Left lobe of liver (tissue), 2 donors: ENCODE measurements around the gene TK2. TPM values are rescaled to one million over a fixed set of nuclear protein-coding genes. Genes with fewer than 3 reads are reported as not detected.
"Not testable (repeated sequence)": the region's sequence is repeated elsewhere in the genome, so short reads cannot be mapped to it uniquely, and the experiment has no call there.

Experiments used
- ATAC-seq: fragments of 200-7000 bp; cut with Tn5 transposase; one replicate; pipeline ENCODE4 v1.9.1; 2020; ENCODE audit warnings: mild to moderate bottlenecking, moderate library complexity
- DNase-seq: peaks from one replicate; pipeline ENCODE4 v3.0.0-alpha.2; 2020; ENCODE audit warnings: low spot score
- total RNA-seq: library from RNA; stranded (reverse); gene quantifications from one replicate; pipeline ENCODE4 v1.2.1, GENCODE V29; 2021
- donor health status: DM: no; HTN: no; CAD: no; lungs with moderate emphysema.
- donor health status: DM: no; HTN: yes; CAD: no.

The TK2 gene
- total RNA-seq, 1 donor from 2014 or later, result 39.0 TPM

DNA sequence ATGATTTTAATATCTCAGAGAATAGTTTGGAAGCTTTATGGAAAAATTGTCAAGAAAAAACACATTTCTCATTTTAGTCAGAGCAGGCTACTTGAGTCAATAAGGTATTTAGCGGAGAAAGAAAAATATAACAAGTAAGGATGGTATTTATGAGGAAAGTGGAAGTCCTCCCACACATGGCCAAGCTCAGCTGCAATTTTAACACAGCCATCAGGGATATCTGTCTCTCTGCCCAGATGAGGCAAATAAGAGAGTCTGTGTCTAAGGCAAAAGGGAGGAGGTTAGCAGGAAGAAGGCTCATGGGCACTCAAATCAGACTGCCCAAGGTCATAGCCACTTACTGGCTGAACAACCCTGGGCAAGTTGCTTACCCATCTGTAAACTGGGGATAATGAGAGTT is 24.2 kb upstream of the TK2 start:
- DNase-seq (no peak), ATAC-seq (no peak)

DNA sequence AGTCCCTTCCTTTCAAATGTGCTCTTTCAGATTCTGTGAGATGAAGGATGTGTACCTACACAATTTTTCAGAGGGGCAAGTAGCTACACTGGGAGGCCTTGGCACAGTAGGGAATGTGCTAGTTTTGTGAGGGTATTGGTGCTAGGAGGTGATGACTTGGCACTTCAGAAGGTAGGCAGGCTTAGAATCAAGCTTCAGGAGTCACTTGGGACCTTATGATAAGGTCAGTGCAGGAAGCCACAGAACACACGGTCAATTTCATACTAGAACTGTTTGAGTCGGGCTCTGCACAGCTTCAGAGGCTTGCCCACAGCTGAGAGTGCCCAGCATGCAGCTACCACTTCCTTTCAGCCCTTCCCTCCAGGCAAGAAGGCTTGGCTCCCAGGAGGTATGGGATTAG is 22.4 kb upstream of the TK2 start:
- ATAC-seq (no peak), DNase-seq (no peak)

DNA sequence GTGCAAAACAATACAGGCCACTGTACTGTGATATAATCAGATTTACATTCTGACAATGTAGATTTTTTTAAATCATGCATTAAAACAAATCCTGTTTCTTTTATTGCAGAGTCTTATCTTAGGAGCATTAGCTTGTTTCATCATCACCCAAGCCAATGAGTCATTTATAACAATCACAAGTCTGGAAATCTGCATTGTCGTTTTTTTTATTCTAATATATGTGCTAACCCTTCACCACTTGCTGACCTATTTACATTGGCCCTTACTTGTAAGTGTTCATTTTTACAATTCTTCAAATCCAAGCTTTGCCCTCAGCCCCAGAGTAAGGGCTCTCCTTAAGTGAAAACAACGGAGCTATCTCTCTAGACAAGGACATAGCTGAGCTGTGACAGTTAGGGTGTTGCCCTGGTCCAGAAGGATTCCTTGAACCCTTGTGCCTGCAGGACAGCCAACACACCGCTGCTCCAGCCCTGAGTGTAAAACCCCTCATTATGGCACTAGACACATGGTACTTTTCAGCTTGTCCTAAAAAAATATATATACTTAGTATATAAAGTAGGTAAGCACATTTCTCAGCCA is 20.0 kb upstream of the TK2 start:
- ATAC-seq, result no peak

DNA sequence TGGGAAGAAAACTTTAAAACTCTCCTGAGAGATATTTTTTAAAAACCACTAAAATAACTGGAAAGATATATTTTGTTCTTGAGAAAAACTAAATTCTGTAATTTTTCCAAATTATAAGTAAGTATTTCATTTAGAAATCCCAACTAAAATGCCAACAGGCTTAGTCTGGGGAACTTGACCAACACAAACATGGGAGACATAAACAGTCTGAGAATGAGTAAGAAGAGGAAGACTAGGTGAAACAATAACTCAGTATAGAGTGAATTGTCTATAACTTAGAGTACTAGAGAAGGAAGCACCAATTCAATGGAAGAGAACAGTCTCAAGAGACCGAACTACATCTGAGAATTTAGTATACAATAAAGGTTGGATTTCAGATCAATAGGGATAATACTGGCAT is 19.2 kb upstream of the TK2 start:
- no peak for DNase-seq
- no peak for ATAC-seq

More for the DNA sequence above, 20.0 kb upstream of the TK2 start:
- no peak for DNase-seq

DNA sequence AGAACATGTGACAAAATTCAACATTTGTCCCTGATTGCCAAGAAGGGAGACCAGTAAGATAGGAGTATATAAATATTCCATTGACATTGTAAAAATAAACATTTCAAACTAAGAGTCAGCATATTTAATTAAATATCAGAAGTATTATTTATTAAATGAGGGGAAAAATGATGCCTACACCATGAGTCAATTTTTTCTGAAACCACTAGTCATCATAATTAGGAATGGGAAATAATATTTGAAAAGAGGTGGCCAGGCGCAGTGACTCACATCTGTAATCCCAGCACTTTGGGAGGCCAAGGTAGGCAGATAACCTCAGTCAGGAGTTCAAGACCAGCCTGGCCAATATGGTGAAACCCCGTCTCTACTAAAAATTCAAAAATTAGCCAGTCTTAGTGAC is 18.4 kb upstream of the TK2 start:
- ATAC-seq (no peak), DNase-seq (no peak)

DNA sequence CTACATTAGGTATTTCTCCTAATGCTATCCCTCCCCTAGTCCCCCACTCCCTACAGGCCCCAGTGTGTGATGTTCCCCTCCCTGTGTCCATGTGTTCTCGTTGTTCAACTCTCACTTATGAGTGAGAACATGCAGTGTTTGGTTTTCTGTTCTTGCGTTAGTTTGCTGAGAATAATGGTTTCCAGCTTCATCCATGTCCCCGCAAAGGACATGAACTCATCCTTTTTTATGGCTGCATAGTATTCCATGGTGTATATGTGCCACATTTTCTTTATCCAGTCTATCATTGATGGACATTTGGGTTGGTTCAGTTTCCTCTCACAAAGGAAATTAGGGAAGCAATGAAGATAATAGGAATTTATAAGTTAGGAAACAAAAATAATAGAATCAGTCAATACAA is 17.3 kb upstream of the TK2 start:
- ATAC-seq, DNase-seq: not testable (repeated sequence)

DNA sequence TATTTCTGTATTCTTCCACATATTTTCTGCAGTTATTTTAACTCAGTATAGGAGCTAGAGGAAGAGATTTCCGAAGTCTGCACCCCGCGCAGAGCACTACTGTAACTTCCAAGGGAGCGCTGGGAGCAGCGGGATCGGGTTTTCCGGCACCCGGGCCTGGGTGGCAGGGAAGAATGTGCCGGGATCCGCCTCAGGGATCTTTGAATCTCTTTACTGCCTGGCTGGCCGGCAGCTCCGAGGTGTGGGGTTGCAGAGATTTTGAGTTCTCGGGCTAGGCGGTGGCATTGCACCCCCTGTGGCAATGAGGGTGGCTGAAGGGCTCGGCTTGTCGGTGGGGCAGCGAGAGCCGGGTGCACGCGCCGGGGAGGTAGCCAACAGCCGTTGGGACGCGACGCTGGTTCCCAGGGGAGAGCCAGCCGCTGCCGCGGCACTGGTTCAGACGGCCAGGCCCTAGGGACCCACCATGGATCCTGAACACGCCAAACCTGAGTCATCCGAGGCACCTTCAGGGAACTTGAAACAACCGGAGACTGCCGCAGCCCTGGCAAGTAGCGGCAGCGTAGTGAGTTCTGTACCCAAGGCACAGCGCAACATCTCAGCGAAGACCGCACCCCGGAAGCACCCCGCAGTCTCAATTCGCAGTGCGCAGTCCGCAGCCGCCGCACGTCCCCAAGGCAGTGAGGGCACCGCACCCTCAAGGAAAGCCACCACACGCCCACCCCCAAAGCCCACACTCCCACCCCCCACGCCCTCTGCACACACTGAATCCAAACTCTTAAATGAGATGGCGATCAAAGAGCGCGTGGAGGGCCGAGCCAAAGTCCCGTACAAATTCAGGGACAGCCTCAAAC is 16.4 kb upstream of the TK2 start, which contains the start of gene CMTM1:
CMTM1 (plus strand) TSS at position 389 of the 851 bp plus-strand sequence; CDS start at position 464, 75 bp downstream.
- no peak for DNase-seq
- ATAC-seq, result no peak

DNA sequence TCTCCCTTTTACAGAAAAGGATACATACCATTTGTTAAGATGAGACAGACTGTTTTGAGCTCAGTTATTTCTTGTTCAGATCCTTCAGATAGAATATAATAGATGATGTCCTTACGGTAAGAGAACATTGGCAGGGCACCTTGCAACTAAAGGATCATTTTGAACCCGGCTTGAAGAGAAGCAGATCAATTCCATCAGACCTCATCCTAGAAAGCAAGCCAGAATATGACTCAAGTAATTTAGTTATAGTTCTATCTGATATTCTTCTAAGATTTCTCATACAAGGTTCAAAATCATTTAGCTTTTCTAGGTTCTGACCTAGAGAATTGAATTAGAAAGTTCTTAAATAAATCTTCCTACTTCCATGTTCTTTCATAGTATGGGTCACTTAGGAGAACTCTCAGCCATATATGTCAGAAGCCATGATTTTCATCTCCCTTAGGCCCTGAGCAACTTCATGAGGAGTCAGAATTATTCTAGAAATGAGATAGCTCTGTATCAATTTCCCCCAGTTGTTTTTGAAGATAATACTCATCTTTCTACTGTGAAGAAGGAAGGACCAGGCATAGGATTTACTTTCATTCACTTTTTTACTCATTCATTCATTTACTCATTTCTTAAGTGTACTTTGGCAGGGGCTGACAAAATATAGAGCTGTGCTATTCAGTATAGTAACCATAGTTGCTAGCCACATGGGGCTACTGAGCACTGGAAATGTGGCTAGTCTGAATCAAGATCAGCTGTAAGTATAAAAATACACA is 13.8 kb upstream of the TK2 start:
- no peak for DNase-seq

DNA sequence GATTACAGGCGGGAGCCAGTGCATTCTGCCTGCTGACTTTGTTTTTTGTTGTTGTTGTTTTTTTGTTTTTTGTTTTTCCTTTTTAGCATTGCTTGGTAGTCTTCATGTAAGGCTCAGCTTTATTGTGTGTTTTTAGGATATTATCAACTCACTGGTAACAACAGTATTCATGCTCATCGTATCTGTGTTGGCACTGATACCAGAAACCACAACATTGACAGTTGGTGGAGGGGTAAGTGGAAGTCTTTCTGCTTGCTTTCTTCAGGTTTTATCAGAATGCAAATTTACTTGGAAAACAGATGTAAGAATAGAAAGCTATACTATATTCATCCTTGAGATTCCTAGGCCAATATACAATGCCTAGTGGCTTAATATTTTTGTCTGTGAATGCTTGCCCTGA is 13.1 kb upstream of the TK2 start:
- no peak for ATAC-seq
- no peak for DNase-seq

More for the DNA sequence above, 13.8 kb upstream of the TK2 start:
- ATAC-seq, result no peak

DNA sequence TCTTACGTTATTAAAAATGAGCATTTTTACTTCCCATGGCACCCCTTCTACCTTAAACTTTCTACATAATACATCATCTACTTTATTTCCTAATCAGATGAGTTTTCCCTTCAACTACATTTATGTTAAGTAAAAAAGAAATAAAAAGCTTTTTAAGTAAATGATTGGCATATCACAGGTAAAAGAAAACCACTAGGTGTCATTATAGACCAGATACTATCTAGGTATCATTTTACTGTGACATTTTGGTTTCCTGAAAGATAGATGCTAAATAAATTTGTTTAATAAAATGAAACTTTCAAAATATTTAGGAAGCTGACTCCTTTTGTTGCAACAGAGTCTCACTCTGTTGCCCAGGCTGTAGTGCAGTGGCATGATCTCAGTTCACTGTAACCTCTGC is 12.5 kb upstream of the TK2 start:
- no peak for DNase-seq
- ATAC-seq, result no peak

DNA sequence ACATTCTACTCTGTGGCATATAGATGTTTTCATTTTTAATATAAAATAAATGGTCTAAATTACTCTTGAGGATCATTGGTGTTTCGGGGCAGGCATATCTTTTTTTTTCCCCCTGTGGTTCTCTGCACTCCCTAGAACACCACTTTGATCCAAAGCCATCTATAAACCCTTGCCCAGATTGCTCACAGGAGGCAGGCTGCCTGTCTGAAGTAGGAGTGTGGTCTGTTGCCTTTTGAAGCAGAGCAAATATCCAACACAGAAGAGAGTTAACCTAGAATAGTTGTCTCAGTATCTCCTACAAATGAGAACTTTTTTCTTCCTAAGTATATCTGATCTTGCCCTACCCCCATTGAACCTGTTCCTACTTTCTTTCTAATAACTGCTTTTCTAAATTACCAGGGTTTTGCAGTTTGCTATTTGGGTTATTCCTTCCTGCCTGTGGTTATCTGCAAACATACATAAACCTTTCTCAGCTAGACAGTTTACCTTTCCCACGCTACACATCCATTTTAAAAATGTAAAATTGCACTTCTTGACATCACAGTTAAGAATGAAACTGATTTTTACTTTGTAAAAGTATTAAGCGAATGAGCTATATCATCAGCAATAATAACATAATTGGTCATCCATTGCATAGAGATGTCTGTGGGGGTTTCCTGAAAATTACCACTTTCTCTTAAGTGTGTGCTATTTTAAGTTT is 11.6 kb upstream of the TK2 start:
- DNase-seq (no peak), ATAC-seq (no peak)

DNA sequence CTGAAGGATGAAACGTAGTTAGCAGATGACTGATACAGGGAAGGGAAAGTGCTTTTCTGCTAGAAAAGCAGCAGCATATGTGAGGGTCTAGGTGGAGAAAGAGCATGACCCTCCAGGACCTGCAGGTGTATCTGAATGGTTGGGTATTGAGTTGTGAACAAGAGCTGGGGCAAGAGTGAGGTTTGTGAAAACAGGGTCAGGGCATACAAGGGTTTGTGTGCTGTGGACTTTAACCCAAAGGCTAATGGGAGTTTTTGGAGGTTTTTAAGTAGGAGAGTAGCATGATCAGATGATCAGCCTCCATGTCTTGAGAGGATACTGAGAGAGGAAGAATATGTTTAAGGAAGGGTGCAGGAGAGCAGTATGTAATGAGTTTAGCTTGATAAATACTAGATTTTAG is 10.2 kb upstream of the TK2 start:
- peak; percentile 57 for ATAC-seq
- no peak for DNase-seq

DNA sequence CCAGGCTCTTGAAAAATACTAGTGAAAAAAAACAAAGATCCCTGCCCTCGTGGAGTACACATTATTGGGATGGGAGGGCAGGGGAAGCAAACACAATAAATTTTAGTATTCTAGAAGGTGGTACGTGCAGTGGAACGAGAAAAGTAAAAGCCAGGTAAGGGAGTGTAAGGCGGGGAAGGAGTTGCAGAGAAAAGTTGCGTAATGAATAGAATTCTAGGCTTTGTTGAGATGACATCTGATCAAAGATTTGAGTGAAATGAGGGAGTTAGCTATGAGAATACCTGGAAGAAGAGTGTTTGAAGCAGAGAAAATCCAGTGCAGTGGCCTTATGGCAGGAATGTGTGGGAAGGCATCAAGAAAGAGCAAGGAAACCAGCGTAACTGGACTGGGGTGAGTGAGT is 4.6 kb upstream of the TK2 start:
- no peak for ATAC-seq
- no peak for DNase-seq

DNA sequence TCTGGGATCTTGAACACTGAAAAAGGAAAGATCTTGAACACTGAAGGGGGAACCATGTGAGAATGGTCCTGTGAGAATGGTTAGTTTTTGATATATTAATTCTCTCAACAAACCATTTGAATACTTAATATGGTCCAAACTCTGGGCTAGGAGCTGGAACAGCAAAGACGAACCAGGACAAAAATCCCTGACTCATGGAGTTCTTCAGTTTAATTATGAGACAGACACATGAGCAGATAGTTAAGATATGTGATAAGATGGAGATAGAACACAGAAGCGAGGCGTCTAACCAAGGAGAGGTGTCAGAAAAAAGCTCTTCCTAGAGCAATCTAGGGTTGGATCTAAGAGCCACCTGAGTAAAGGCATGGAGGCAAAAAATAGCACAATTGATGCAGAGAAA is 4.1 kb upstream of the TK2 start:
- no peak for ATAC-seq

DNA sequence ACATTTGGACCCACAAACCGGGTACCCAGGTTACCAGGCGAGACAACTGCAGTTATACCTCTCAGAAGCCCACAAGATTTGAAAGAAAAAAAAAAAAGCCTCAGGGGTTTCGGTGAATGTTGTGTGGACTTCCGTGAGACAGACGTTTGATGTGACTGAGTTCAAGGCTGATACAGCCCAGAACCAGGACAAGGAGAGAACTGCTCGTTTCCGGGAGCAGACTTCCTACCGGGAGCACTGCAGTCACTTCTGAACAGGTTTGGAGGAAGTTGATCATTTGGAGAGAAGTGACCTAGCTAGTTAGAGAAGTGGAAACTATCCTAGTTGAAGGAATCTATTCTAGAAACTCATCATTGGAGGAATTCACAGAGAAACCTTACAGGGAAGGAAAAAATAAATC is 3.3 kb upstream of the TK2 start:
- ATAC-seq (no peak), DNase-seq (no peak)

More for the DNA sequence above, 4.1 kb upstream of the TK2 start:
- DNase-seq, result no peak

DNA sequence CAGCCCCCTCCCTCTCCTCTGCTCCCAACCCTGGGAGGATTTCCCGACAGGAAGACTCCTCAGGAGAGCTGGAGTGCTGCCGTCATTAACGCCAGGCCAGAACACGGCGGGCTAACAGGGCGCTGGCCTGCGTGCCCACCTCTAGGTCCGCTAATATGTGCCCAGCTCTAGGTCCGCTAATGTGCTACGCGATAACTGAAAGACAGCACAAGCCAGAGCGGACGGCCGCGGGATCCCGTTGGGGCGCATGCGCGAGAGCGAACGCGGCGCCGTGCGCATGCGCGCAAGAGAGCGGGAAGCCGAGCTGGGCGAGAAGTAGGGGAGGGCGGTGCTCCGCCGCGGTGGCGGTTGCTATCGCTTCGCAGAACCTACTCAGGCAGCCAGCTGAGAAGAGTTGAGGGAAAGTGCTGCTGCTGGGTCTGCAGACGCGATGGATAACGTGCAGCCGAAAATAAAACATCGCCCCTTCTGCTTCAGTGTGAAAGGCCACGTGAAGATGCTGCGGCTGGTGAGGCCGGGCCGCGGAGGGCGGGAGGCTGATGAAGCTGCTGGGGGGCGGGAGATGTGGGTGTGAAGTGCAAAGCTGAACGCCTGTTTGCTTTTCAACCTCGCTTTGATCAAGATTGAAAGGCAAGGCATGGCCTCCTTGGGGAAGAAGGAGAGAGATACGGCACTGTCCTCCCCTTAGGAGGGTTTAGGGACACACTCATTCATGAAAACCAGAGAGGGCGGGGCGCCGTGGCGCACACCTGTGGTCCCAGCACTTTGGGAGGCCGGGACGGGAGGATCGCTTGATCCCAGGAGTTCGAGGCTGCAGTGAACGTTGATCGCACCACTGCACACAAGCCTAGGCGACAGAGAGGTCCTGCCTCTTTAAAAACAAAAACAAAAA is 2.6 kb upstream of the TK2 start, which contains the start of gene CKLF:
CKLF (plus strand) TSS at position 291 of the 892 bp plus-strand sequence; CDS start at position 431, 140 bp downstream.
- ATAC-seq, result peak; percentile 76

DNA sequence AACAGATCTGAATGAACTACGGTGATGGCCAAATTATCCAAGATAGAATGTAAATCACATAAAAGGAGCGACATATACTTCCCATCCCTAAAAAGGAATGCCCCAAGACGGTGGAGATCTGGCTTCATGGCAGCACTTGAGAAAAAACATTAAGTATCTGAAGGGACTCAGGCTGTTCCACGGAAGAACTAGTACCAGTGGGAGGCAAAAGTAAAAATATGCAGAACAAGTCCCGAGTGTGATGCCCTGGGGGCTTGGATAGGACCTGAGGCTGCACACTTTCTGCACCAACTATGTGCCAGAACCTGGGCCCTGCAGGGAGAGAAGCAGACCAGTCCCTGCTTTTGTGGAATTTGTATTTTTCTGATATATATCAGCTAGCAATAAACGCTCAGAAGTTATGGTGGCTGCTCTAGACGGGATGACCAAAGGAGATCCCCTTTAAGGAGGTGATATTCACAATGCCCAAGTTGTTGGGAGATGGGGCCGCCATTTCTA is 1.9 kb upstream of the TK2 start:
- DNase-seq, result no peak
- no peak for ATAC-seq

More for the DNA sequence above, 2.6 kb upstream of the TK2 start, which contains the start of gene CKLF:
- DNase-seq, result peak; percentile 94

DNA sequence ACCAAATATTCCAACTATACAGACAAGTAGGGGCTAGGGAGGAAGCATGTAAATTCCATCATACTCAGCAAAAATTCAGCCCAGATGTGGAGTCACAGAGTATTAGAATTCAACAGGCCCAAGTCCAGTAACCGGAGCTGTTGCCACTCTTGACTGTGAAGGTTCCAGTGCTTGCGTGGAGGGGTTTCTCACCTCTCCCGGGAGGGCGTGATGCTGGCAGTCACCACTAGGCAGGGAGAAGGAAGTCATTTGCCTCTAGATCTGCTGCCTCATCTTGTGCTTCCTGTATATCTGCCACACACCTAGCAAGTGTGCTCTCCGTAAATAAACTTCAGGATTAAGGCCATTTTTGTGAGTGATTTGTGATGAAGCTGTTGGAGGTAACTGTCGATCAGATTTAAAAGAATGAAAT is 1.4 kb upstream of the TK2 start:
- DNase-seq (no peak), ATAC-seq (no peak)

DNA sequence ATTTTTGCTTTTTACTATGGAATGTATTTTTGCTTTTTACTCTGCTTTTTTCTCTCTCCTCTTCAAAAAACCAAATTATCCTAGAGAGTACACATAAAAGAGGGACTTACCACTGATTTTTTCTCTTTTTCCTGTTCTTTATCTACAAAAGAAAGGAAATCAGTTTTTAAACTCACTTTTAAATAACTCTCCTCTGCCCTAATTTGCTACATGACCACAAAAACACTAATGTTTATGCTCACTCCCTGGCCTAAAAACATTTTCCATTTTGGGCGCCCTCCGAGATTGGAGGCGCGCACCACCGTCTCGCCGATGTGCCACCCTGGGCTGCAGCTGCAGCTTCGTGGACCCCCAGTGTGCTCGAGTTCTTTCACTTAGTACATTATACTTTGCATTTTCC is 1.1 kb downstream of the TK2 start:
- DNase-seq (no peak), ATAC-seq (no peak)

DNA sequence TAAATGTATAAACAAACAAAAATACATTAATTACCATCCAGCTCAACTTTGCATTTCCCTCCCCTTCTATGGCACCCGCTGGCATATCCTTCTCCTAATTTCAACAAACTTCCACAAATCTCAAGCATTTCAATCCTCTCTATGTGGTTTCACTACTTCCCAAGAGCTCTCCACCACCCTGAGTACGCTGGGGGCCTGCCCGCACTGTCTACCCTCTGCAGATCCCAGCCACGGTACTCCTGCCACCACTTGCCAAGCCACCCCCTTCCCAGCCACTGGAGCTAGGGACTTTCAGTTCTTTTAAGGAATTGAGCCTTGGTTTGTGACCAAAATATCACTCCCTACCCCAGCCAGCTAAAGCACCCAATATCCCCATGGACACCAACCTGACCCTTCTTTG is 1.9 kb downstream of the TK2 start:
- ATAC-seq (no peak), DNase-seq (no peak)
